Neural progenitor cell (in vitro differentiated cells): ENCODE measurements around the gene ZNF8.

Experiments
- CTCF ChIP-seq: fragments of 200-600 bp; sonication (generic); IDR thresholded peaks from 2 replicates; pipeline ENCODE4 v1.5.1; 2017; ENCODE audit warnings: antibody characterized with exemption, mild to moderate bottlenecking
- EZH2 ChIP-seq: fragments of 200-600 bp; sonication (generic); IDR thresholded peaks from 2 replicates; pipeline ENCODE4 v1.6.1; 2017; ENCODE audit warnings: antibody characterized with exemption, mild to moderate bottlenecking, moderate library complexity

DNA sequence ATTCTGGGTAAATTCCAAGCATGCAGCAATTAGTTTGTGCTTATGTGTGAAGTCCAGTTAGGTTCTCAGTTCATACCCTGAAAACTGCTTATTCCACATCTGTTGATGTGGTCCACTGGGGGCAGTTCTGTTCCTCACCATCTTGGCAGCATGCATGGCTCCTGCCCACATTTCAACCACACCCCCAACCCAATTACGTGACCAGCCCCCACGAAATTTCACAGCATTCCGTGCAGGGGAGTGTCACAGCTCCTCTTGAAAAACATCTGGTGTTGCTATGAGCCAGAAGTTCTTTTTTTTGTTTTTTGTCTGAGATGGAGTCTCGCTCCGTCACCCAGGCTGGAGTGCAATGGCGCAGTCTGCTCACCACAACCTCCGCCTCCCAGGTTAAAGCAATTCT, 17.3 kb downstream of the ZNF8 start:
- no peak for TF ChIP-seq CTCF
- no peak for TF ChIP-seq EZH2
